Measurements from ENCODE around the gene TMOD2.

The TMOD2 gene

DNA sequence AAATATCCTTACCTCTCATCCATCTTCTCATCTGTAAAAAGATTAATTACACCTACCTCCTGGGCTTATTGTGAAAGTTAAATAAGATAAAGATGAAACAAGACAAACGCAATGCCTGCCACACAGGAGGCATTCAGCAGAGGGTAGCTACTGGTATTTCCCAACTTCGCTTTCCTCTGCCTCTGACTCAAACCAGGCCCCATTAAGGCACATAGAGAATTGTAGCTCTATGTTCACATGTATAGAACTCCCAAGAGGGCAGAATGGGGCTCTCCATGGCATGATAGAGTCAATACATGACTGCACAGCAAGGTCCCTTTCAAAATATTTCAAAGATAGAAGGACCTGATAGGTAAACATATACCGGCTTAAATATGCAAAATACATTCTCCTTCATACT, 15.3 kb upstream of the TMOD2 start:
- DNase-seq (ENCODE audit: low spot score) = no peak

DNA sequence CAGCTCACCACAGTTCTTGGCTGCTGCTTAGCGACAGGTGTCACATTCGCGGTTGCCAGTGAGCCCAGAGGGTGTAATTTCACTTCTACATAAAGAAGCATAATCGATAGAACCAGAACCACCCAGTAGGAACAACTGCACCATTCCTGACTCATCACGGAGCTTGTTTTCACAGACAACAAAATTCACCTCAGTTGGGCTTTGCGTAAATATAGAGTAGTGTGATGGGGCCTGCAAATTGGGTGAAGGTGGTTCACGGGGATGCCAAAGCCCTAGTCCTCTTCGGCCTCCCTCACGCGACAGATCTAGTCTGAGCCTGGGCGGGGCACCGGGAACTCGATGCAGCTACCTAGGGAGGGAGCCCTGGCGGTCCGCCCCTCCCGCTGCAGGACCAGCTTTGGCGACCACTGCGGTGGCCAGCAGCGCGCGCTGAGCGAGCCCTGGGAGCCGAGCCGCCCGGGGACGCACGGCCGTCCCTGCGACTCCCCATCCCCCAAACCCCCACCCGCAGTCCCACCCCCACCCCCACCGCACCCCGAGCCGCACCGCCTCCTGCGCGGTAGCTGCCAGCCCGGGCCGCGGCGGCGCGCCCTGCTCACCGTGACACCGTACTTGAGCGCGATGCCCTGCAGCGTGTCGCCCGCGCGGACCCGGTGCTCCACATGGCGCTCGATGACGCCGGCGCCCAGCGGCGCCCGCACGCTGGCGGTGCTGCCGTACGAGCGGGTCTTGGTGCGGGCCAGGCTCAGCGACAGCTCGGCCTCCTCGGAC, 14.5 kb upstream of the TMOD2 start:
- DNase-seq (ENCODE audit: low spot score) = no peak

- peak; percentile 62 for DNase-seq (ENCODE audit: low spot score)
Measured at GRCh38 chr15:51737522-51738305, 13.7 kb upstream of the TMOD2 start, which contains the start of gene LYSMD2. TSS of gene LYSMD2 (minus strand) at chr15:51737655. CDS start at chr15:51737622, 33 bp downstream.

DNA sequence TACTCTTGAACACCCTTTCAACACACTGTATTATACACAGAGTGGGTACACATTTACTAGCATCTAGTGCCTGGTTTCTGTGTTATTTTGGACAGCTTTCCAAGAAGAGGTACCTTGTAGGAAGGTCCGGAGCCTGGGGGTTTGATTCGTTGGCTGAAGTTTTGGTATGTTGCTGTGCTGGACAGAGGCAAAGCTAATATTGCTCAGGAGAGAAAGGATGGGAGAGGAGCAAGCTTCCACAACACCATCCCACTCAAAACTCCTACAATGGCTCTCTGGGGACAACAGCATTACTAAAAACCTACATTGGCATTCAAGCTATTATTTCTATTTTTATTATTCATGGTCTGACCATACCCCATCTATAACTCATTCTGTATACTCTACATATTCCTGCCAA, 12.8 kb upstream of the TMOD2 start:
- DNase-seq (ENCODE audit: low spot score) = no peak

GRCh38 chr15:51739061-51739712, 12.2 kb upstream of the TMOD2 start:
- DNase-seq (ENCODE audit: low spot score) = no peak

GRCh38 chr15:51749307-51749706, 2.1 kb upstream of the TMOD2 start:
- no peak for DNase-seq (ENCODE audit: low spot score)

- DNase-seq (ENCODE audit: low spot score) = no peak
Measured at GRCh38 chr15:51750186-51750585, 1.2 kb upstream of the TMOD2 start.

DNA sequence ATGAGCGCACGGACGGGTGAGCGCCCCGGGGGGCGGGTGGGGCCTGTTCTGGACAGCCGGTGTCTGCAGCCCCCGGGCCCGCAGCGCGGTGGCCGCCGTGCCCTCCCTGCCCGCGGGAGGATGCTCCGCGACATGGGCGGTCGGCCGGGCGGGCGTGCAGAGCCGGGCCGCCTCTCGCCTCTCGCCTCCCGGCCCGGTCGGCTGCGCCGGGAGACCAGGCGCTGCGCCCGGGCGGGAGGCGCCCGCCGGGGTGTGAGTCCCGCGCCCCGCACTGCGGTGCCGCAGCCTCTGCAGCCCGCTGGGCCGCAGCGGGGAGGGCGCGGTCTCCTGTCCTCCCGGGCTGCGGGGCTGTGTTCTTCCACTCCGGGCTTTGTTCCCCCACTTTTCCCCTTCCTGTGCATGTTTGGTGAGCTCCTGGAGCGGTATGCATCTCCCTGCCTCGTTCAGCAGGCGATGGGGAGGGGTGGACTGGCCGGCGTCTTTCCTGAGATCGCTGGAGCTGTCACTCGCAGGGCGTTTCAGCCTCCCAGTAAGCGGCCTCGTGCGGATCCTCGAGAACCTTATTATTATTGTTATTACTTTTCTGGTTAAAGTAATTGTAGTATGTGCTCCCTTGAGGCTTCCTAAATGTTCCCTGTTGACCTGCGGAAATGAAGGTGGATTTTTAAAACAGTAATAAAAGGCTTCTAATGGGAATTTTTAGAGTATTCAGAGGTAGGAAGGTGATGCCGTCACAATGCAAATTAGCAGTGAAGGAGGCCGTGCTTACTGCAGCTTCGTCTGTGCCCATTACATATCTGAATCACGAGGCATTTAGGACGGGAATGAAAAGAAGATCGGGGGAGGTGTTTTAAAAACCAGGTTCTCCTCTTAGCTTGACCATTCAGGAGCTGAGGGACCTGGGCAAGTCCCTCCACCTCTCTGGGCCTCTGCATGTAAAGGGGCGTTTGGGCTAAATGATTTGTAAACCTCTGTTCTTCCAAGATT, 593 bp downstream of the TMOD2 start:
- no peak for DNase-seq (ENCODE audit: low spot score)

DNA sequence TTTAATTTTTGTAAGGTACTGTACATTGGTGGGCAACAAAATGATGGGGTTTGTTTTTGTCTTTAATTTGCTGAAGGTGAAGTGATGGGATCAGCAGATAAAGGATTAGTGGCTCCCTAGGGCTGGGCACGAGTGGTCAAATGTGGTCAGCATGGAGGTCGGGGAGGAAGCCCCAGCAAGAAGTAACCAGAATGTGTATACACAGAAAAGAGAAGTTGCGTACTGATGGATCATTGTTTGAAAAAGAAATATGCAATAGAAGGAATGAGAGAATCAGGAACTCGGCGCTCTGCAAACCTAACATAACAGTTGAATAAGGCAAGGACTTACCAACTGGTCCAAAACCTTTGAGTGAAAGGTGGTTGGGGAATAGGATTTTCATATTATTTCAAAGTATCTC, 1.5 kb downstream of the TMOD2 start:
- peak; percentile 36 for DNase-seq (ENCODE audit: low spot score)

DNA sequence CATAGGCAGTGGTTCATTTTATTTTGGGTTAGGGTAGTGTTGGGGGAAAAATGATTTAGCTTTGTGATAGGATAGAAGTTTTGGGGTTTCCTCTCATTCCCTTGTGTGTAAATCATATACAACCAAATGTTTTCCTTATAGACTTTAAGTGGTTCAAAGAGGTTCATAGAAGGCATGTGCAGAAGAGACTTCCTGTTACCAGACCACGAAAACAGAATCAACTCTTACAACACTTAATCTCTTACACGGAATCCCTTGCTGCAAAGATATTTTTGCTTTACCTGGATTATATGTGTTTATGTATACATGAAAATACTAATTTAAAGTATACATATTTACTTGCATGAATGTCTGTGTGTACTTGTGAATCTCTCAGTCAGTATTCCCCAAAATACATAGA, 2.9 kb downstream of the TMOD2 start:
- DNase-seq (ENCODE audit: low spot score) = no peak

- DNase-seq (ENCODE audit: low spot score) = no peak
Measured at GRCh38 chr15:51755790-51756189, 4.4 kb downstream of the TMOD2 start.

- DNase-seq (ENCODE audit: low spot score) = peak; percentile 56
Measured at GRCh38 chr15:51756482-51756881, 5.1 kb downstream of the TMOD2 start.

DNA sequence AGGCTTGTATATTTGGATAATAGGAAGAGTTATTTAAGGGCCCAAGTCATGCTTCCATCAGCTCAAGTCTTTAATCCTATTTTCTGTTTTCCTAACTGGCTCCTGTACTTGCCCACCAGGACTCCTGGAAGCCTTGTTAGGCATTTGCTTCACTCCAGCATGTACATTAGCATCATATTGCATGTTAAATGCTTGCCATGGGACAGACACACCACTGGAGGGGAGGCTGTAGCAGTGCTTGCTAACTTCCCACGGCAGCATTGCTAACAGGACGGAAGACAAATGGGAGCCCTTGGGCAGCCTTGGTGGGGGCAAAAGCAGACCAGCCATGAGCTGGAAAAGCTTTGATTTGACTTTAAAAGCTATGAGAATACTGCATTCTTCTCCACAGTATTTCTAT, 6.1 kb downstream of the TMOD2 start:
- DNase-seq (ENCODE audit: low spot score) = no peak

DNA sequence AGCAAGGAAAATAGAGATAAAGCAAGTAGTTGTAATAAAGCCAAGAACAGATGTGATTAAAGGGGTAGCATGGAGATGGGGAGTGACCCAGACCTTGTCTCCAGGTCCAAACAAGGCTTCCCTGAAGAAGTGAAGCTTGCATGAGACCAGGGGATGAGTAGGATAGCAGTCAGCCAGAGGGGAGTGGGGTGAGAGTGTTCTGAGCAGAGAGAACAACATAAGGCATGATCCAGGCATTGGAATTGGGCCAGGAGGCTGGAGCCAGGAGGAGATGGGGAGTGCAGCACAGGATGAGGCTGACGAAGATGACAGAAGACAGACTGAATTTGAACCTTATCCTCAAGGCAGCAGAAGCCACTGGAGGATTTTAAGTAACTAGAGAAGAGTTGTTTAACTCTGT, 7.2 kb downstream of the TMOD2 start:
- DNase-seq (ENCODE audit: low spot score) = peak; percentile 88

DNA sequence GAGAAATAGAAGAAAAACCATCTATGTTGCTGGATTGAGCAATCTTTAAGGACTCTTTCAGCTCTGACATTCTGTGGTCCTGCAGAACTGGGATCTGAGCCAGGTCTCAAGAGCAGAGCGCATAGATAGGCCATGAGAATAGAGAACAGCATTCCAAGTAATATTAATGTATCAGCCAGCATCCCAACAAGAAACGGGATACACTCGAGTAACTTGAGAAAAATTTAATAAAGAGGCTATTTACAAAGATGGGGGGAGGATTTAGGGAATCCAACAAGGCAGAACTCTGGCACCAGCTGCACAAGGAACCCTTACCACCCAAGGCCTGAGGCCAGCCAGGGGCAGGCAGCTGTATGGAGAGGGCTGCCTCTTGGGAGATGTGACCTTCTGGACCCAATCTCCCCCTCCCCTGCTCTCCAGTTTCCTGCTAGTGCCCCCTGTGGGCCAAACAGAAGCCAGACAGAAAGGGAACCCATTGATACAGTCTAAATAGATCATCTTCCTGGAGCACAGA, 8.2 kb downstream of the TMOD2 start:
- DNase-seq (ENCODE audit: low spot score) = peak; percentile 69

DNA sequence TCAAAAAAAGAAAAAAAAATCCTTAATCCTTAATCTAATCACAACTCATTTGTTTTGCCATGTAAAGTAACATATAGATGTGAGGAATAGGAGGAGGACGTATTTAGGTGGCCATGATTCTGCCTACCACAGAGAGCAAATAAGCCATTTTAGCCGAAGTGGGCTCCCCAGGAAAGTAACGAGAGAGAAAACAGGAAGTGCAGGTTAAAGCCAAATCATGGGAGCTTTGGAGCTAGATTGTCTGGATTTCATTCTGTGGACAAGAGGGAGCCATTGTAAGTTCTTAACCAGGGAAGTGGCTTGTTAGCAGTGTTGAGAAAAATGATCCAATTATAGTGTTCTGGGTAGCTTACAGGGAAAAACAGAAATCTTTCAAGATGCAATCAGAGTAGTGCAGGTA, 9.4 kb downstream of the TMOD2 start:
- DNase-seq (ENCODE audit: low spot score) = no peak

DNA sequence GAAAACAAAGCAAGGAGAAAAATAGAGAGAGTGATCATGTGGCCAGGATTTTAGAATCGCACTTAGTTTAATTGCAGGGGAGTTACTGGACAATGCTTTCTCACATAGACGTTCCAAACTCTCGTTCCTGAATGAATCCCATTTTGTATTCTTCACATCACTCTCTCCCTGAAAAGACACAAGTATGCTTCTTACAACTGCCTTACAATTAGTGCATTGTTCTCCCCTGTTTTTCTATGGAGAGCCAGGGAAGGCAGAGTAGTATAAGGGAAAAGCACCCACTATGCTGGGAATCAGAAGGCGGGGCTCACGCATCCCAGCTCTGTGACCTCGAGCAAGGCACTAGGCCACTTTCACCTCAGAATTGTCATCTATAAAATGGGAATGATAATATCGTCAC, 14.4 kb downstream of the TMOD2 start:
- DNase-seq (ENCODE audit: low spot score) = peak; percentile 100

- peak; percentile 54 for DNase-seq (ENCODE audit: low spot score)
Measured at GRCh38 chr15:51766341-51766740, 14.9 kb downstream of the TMOD2 start.

DNA sequence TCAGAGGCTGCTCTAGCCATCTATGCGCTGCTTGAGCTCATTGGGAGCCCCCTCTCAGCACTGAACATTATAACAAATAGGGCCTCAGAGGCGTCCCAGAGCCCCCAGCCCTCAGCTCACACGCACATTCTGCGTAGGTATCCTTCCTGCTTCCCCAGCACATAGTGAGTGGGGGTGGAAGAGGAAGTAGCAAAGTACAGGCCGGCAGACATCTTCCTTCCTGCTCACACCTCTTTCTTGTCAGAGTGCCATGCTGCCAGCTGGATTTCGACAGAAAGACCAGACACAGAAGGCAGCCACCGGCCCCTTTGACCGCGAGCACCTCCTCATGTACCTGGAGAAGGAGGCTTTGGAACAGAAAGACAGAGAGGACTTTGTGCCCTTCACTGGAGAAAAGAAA, 16.6 kb downstream of the TMOD2 start:
- DNase-seq (ENCODE audit: low spot score) = no peak

- no peak for DNase-seq (ENCODE audit: low spot score)
Measured at GRCh38 chr15:51770902-51771301, 19.5 kb downstream of the TMOD2 start.

DNA sequence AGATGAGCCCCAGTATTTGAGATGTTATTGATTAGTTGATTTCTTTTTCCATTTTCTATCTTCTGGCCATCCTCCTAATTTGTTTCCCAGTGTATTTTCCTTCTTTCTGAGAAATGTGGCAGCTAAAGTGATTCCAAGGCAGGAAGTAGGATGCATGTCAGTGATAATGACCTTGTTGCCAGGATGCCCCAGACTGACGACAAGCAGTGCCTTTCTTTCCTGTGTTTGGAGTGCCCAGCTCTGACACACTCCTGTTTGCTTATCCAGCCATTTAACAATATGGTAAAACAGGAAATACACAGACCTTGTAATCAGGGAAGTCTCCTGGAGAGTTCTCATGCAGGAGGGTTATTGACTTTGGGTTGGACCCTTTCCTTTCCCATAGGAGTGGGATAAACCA, 20.4 kb downstream of the TMOD2 start:
- DNase-seq (ENCODE audit: low spot score) = no peak

Measured in pons (tissue), 1 donor.